Panc1 (cell line): Measurements from ENCODE around the gene CPOX. TPM values are rescaled to one million over a fixed set of nuclear protein-coding genes. Genes with fewer than 3 reads are reported as not detected.

Experiments used
- ATAC-seq: fragments of 200-7000 bp; cut with Tn5 transposase; 2 replicates; pipeline ENCODE4 v1.9.1; 2020; ENCODE audit warnings: mild to moderate bottlenecking, moderate library complexity
- BruUV-seq: library from RNA; stranded (reverse); fragments of 400-500 nt; replicated peaks from 2 replicates; lab custom pipeline; 2021; lab: Mats Ljungman, UMichigan
- CTCF ChIA-PET: fragments of 300-600 bp; sonication (Branson Sonifier 250); formaldehyde crosslinking; loops from one replicate; lab custom pipeline; 2022; ENCODE audit warnings: antibody characterized with exemption; lab: Charles Lee
- POLR2A ChIA-PET: fragments of 300-600 bp; sonication (Branson Sonifier 250); formaldehyde crosslinking; loops from one replicate; lab custom pipeline; 2022; ENCODE audit warnings: antibody characterized with exemption; lab: Charles Lee
- DNase-seq: peaks from one replicate; pipeline ENCODE4 v3.0.0-alpha.2; 2010; ENCODE audit warnings: low read depth, low spot score
- H3K27ac ChIP-seq: 2 replicates; pipeline ENCODE4 v1.5.1; 2011; ENCODE audit warnings: mild to moderate bottlenecking, low read length, inconsistent platforms
- H3K27me3 ChIP-seq: fragments of 200-500 bp; sonication (Bioruptor generic); 2 replicates; pipeline ENCODE4 v1.6.0; 2014; ENCODE audit warnings: low read length, inconsistent platforms; ENCODE audit not compliant: control insufficient read depth, insufficient read depth
- H3K36me3 ChIP-seq: fragments of 200-500 bp; sonication (Bioruptor generic); 2 replicates; pipeline ENCODE4 v1.5.1; 2014; ENCODE audit warnings: inconsistent platforms, mild to moderate bottlenecking, low read length, moderate library complexity; ENCODE audit not compliant: control insufficient read depth, insufficient read depth
- H3K4me1 ChIP-seq: 2 replicates; pipeline ENCODE4 v1.5.1; 2011; ENCODE audit warnings: inconsistent platforms, mild to moderate bottlenecking, low read length, moderate library complexity; ENCODE audit not compliant: control insufficient read depth, insufficient read depth
- H3K4me3 ChIP-seq, 2 experiments: 2 replicates each; pipeline ENCODE4 v1.5.1; 2011 to 2012; ENCODE audit warnings: low read depth in 2 of 2, low read length in 2 of 2, mild to moderate bottlenecking in 2 of 2, inconsistent platforms in 1 of 2, moderate library complexity in 1 of 2
- H3K9me3 ChIP-seq: fragments of 200-500 bp; sonication (Bioruptor generic); 2 replicates; pipeline ENCODE4 v1.5.1; 2014; ENCODE audit warnings: low read depth, mild to moderate bottlenecking, inconsistent platforms, low read length, moderate library complexity; ENCODE audit not compliant: control insufficient read depth, insufficient read depth
- CTCF ChIP-seq: fragments of 450-650 bp; IDR thresholded peaks from 2 replicates; pipeline ENCODE4 v1.5.1; 2017; ENCODE audit warnings: mild to moderate bottlenecking
- POLR2AphosphoS5 ChIP-seq: IDR thresholded peaks from 2 replicates; pipeline ENCODE4 v1.6.1; 2012; ENCODE audit warnings: mild to moderate bottlenecking, low read depth, low read length, moderate library complexity
- REST ChIP-seq, 2 experiments: IDR thresholded peaks; 2 replicates each; pipeline ENCODE4 v1.6.1; 2011 to 2012; ENCODE audit warnings: low read depth in 2 of 2, control low read depth in 1 of 2, low read length in 1 of 2, mild to moderate bottlenecking in 1 of 2, moderate library complexity in 1 of 2; ENCODE audit not compliant: insufficient read depth in 1 of 2
- SIN3A ChIP-seq: IDR thresholded peaks from 2 replicates; pipeline ENCODE4 v1.6.1; 2012; ENCODE audit warnings: low read depth, mild to moderate bottlenecking, low read length, moderate library complexity, borderline replicate concordance; ENCODE audit not compliant: insufficient read depth
- TCF7L2 ChIP-seq: IDR thresholded peaks from 2 replicates; pipeline ENCODE4 v1.6.1; 2011; ENCODE audit warnings: mild to moderate bottlenecking, low read depth, low read length, inconsistent platforms
- in situ Hi-C: cut with HindIII; loops from 2 replicates; pipeline ENCODE4 v1.10.0; 2016; ENCODE audit warnings: low sequenced_read_pairs, low pct_unique_long_range_greater_than_20kb
- intact Hi-C: fragments of 100-400 bp; cut with micrococcal nuclease; formaldehyde crosslinking; loops from one replicate; pipeline ENCODE4 v1.10.0; 2022; ENCODE audit not compliant: unreplicated experiment
- total RNA-seq: library from RNA; stranded (reverse); gene quantifications from one replicate; pipeline ENCODE4 v1.2.1, GENCODE V29; 2021; ENCODE audit not compliant: unreplicated experiment

CPOX gene
- total RNA-seq, 1 experiment from 2014 or later: 14.7 TPM

- H3K9me3 ChIP-seq: no peaks in the 10 kb centered on the region
- DNase-seq: no peak
- in situ Hi-C loops: no loop called here
- TF ChIP-seq TCF7L2 (no peak), CTCF (no peak), REST (IDR thresholded peaks at IDR 0.05; ENCODE audit: insufficient read depth in 1 of 2, low read depth in 2 of 2, low read length in 1 of 2) (no peak), POLR2AphosphoS5 (no peak), SIN3A (no peak)
- CTCF ChIA-PET: interaction anchor here (0.6 to 0.9 kb wide), 2 partner anchors 69 to 329 kb away, joined by 3 to 4 read pairs; no protein-coding TSS in a partner anchor
- POLR2A ChIA-PET: no interaction called here
- no peak overlapping the region for H3K27ac ChIP-seq
- no peak for ATAC-seq
- BruUV-seq: no TSS peak
- intact Hi-C loops: no loop called here
- H3K4me3 ChIP-seq: no peak overlapping the region
- H3K4me1 ChIP-seq: peaks cover 5% of the 10 kb centered on the region
- no peaks in the 10 kb centered on the region; the same call in 1 of the 2 replicates for H3K27me3 ChIP-seq
- H3K36me3 ChIP-seq: peaks cover 10% of the 10 kb centered on the region; the same call in 1 of the 2 replicates
Measured at GRCh38 chr3:98596087-98596486, 2.7 kb upstream of the CPOX start.

DNA sequence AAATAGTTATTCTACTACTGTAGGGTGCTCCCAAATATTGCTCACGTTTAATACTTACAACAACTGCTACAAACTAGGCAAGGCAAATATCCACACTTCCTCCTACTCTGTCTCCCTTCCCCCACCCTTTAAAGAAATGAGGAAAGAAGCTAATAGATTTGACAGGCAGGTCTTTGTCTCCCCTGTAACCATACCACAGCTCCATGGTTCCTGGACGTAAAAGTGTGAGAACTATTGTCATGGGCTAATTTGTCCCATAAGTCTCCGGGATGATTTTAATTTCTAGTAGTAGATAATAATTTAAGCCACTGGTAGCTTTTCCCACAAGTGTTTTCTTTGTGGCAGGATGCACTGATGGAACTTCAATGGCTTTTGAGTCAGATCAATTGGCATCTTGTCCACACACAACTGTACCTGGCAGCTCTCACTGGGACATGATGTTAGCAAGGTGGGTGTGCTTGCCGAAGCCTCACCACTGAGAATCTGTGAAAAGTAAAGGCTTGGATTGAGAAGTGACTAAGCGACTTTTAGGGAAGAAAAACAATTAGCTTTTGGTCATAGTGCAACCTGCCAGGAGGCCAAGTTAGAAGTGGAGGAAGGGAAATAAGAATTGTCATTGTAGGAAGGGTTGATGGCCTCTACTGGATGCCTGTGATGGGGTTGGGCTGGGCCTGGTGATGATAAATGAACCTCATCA is 1.4 kb upstream of the CPOX start:
- Histone ChIP-seq H3K36me3 (peaks cover 10% of the 10 kb centered on the region; the same call in 1 of the 2 replicates), H3K4me3 (no peak overlapping the region), H3K9me3 (no peaks in the 10 kb centered on the region), H3K27me3 (no peaks in the 10 kb centered on the region; the same call in 1 of the 2 replicates), H3K27ac (no peak overlapping the region), H3K4me1 (peaks cover 5% of the 10 kb centered on the region)
- CTCF ChIA-PET: no interaction called here
- no peak for DNase-seq
- intact Hi-C loops: loop anchor here (2.0 kb wide), 1 partner anchor 218 kb away; no protein-coding TSS in a partner anchor
- TF ChIP-seq POLR2AphosphoS5: no peak
- TF ChIP-seq REST (IDR thresholded peaks at IDR 0.05; ENCODE audit: insufficient read depth in 1 of 2, low read depth in 2 of 2, low read length in 1 of 2): no peak
- TF ChIP-seq SIN3A: no peak
- no peak for TF ChIP-seq TCF7L2
- no peak for TF ChIP-seq CTCF
- no peak for ATAC-seq
- in situ Hi-C loops: no loop called here
- POLR2A ChIA-PET: no interaction called here
- BruUV-seq: no TSS peak
